ENCODE measurements around the gene CHP1.

CHP1 gene

GRCh38 chr15:41230650-41231421 is at the start of gene CHP1, which contains the start of gene EXD1 (continued):
- TF ChIP-seq PRDM4 (tag by site-specific recombination; IDR thresholded peaks at IDR 0.05) (0 out of 2 replicates have a peak, but pooled peaks have one; percentile 43), ZNF571 (tag by site-specific recombination; IDR thresholded peaks at IDR 0.05) (no peak), ZNF280D (tag by site-specific recombination; IDR thresholded peaks at IDR 0.05) (no peak), INSM2 (tag by site-specific recombination; IDR thresholded peaks at IDR 0.05) (peak; percentile 93), ZNF18 (tag by site-specific recombination; IDR thresholded peaks at IDR 0.05) (no peak), ZNF555 (tag by site-specific recombination; conservative IDR thresholded peaks at IDR 0.05) (no peak), TRIM28 (IDR thresholded peaks at IDR 0.05; ENCODE audit: borderline replicate concordance, low read length) (no peak), SCRT2 (tag by site-specific recombination; IDR thresholded peaks at IDR 0.05) (no peak; the same call in 1 of the 2 replicates), ZNF366 (tag by site-specific recombination; conservative IDR thresholded peaks at IDR 0.05) (peak; percentile 70), EGR2 (tag by site-specific recombination; IDR thresholded peaks at IDR 0.05; ENCODE audit: low read depth) (no peak), ZNF791 (tag by site-specific recombination; IDR thresholded peaks at IDR 0.05) (no peak), ZNF600 (tag by site-specific recombination; IDR thresholded peaks at IDR 0.05) (peak; percentile 71), TCF7L2 (IDR thresholded peaks at IDR 0.05; ENCODE audit: borderline replicate concordance, low read depth, low read length) (no peak), ZSCAN5A (tag by site-specific recombination; IDR thresholded peaks at IDR 0.05) (peak; percentile 88), ZNF133 (tag by site-specific recombination; IDR thresholded peaks at IDR 0.05) (no peak), ZNF211 (tag by site-specific recombination; IDR thresholded peaks at IDR 0.05; ENCODE audit: low read depth) (no peak), ZNF626 (tag by site-specific recombination; IDR thresholded peaks at IDR 0.05) (no peak), ZNF174 (tag by site-specific recombination; IDR thresholded peaks at IDR 0.05) (no peak), GLIS2 (tag by site-specific recombination; IDR thresholded peaks at IDR 0.05) (peak; percentile 98), ZNF221 (tag by site-specific recombination; IDR thresholded peaks at IDR 0.05; ENCODE audit: borderline replicate concordance) (no peak), HOXA7 (CRISPR knock-in tag; IDR thresholded peaks at IDR 0.05; ENCODE audit: borderline replicate concordance) (no peak), ZNF544 (tag by site-specific recombination; IDR thresholded peaks at IDR 0.05) (no peak), YY2 (tag by site-specific recombination; IDR thresholded peaks at IDR 0.05) (no peak), MZF1 (tag by site-specific recombination; IDR thresholded peaks at IDR 0.05; ENCODE audit: borderline replicate concordance) (no peak), ZNF391 (tag by site-specific recombination; IDR thresholded peaks at IDR 0.05; ENCODE audit: borderline replicate concordance, low read depth) (peak; percentile 39; the same call in 1 of the 2 replicates)
